HFFc6 (cell line): ENCODE measurements around the gene DCAF7. TPM values are rescaled to one million over a fixed set of nuclear protein-coding genes. Genes with fewer than 3 reads are reported as not detected.

Source experiments
- DNase-seq: peaks from one replicate; pipeline ENCODE4 v3.0.0-alpha.2; 2018
- H3K27ac Mint-ChIP-seq: 2 replicates; pipeline ENCODE4 v1.8.0; 2020; ENCODE audit warnings: mild to moderate bottlenecking, mixed read lengths
- H3K27me3 Mint-ChIP-seq: 2 replicates; pipeline ENCODE4 v1.8.0; 2021; ENCODE audit warnings: mild to moderate bottlenecking, moderate library complexity, mixed read lengths; ENCODE audit not compliant: insufficient read depth
- H3K36me3 Mint-ChIP-seq: 2 replicates; pipeline ENCODE4 v1.8.0; 2021; ENCODE audit warnings: low read depth, mixed read lengths
- H3K4me1 Mint-ChIP-seq: 2 replicates; pipeline ENCODE4 v1.8.0; 2020; ENCODE audit warnings: low read depth, mixed read lengths
- H3K4me3 Mint-ChIP-seq: 2 replicates; pipeline ENCODE4 v1.8.0; 2020; ENCODE audit warnings: mild to moderate bottlenecking, moderate library complexity, mixed read lengths
- H3K9me3 Mint-ChIP-seq: 2 replicates; pipeline ENCODE4 v1.8.0; 2020; ENCODE audit warnings: mild to moderate bottlenecking, mixed read lengths
- CTCF ChIP-seq: fragments of 200-600 bp; sonication (generic); IDR thresholded peaks from 2 replicates; pipeline ENCODE4 v1.5.0; 2021; ENCODE audit warnings: antibody characterized with exemption, mild to moderate bottlenecking
- total RNA-seq, 6 experiments: library from RNA; stranded (reverse); fragmentation: NEBNext Ultra II Directional; extraction: Animal tissue kit (Norgen Biotek cat#: 25700); gene quantifications; 2 replicates in 1 of 6; 3 replicates in 5 of 6; pipeline ENCODE4 v1.2.3, GENCODE V29; 2021

Gene DCAF7
- total RNA-seq, 6 experiments from 2014 or later = 58.6 to 67.0 (median 63.3) TPM

- DNase-seq = no peak
These were observed 23.4 kb downstream of the DCAF7 start for GRCh38 chr17:63573634-63574033.

GRCh38 chr17:63578027-63578768 is 27.9 kb downstream of the DCAF7 start:
- DNase-seq = no peak
- Mint-ChIP-seq H3K36me3 (peaks cover 18% of the 10 kb centered on the region), H3K9me3 (no peaks in the 10 kb centered on the region), H3K4me1 (peaks cover 13% of the 10 kb centered on the region), H3K27ac (peak overlapping the region; percentile 29; the same call in 1 of the 2 replicates), H3K27me3 (no peaks in the 10 kb centered on the region), H3K4me3 (no peak overlapping the region)
- TF ChIP-seq CTCF = no peak

More at GRCh38 chr17:63573634-63574033, 23.4 kb downstream of the DCAF7 start:
- Mint-ChIP-seq H3K27ac (peak overlapping the region; percentile 3; the same call in 1 of the 2 replicates), H3K4me3 (no peak overlapping the region), H3K36me3 (peaks cover 6% of the 10 kb centered on the region; the same call in 1 of the 2 replicates), H3K4me1 (peaks cover 51% of the 10 kb centered on the region), H3K27me3 (no peaks in the 10 kb centered on the region; the same call in 1 of the 2 replicates), H3K9me3 (no peaks in the 10 kb centered on the region)
- TF ChIP-seq CTCF = peak; percentile 75

GRCh38 chr17:63578769-63579111 is 28.5 kb downstream of the DCAF7 start:
- H3K4me3 Mint-ChIP-seq = no peak overlapping the region
- no peak for TF ChIP-seq CTCF
- no peak overlapping the region for H3K27ac Mint-ChIP-seq
- no peaks in the 10 kb centered on the region for H3K27me3 Mint-ChIP-seq
- peaks cover 20% of the 10 kb centered on the region for H3K36me3 Mint-ChIP-seq
- peaks cover 12% of the 10 kb centered on the region for H3K4me1 Mint-ChIP-seq
- H3K9me3 Mint-ChIP-seq = no peaks in the 10 kb centered on the region
- DNase-seq = no peak

- H3K9me3 Mint-ChIP-seq = no peaks in the 10 kb centered on the region
- no peak for TF ChIP-seq CTCF
- H3K36me3 Mint-ChIP-seq = peaks cover 14% of the 10 kb centered on the region
- peaks cover 1% of the 10 kb centered on the region; the same call in 1 of the 2 replicates for H3K27me3 Mint-ChIP-seq
- DNase-seq = no peak
- H3K4me1 Mint-ChIP-seq = peaks cover 5% of the 10 kb centered on the region; the same call in 1 of the 2 replicates
- H3K4me3 Mint-ChIP-seq = no peak overlapping the region
- no peak overlapping the region for H3K27ac Mint-ChIP-seq
These were observed 29.4 kb downstream of the DCAF7 start for GRCh38 chr17:63579633-63580032.

GRCh38 chr17:63587770-63588169 is 37.5 kb downstream of the DCAF7 start:
- H3K4me1 Mint-ChIP-seq = no peaks in the 10 kb centered on the region
- no peak for DNase-seq
- H3K27ac Mint-ChIP-seq = no peak overlapping the region
- H3K27me3 Mint-ChIP-seq = peaks cover 4% of the 10 kb centered on the region
- H3K36me3 Mint-ChIP-seq = peaks cover 54% of the 10 kb centered on the region
- no peak overlapping the region for H3K4me3 Mint-ChIP-seq
- H3K9me3 Mint-ChIP-seq = no peaks in the 10 kb centered on the region
- no peak for TF ChIP-seq CTCF
